Endothelial cell of umbilical vein (primary cell): Measurements from ENCODE around the gene SRGAP1. TPM values are rescaled to one million over a fixed set of nuclear protein-coding genes. Genes with fewer than 3 reads are reported as not detected.

Source experiments
- BruUV-seq: library from RNA; stranded (reverse); fragments of 400-500 nt; replicated peaks from 2 replicates; lab custom pipeline; 2021; lab: Mats Ljungman, UMichigan
- CTCF ChIA-PET: fragments of 300-600, 350-600 bp; sonication (Branson Sonifier 250); formaldehyde crosslinking; loops from one replicate; lab custom pipeline; 2021; ENCODE audit warnings: antibody characterized with exemption, inconsistent platforms; lab: Charles Lee
- POLR2A ChIA-PET: fragments of 300-600, 350-600 bp; sonication (Branson Sonifier 250); formaldehyde crosslinking; loops from one replicate; lab custom pipeline; 2021; ENCODE audit warnings: antibody characterized with exemption, inconsistent platforms; lab: Charles Lee
- DNase-seq: peaks from one replicate; pipeline ENCODE4 v3.0.0-alpha.2; 2011; ENCODE audit warnings: low read depth, low spot score
- FAIRE-seq: peaks from 2 replicates; lab custom pipeline; 2011; peaks lifted over from hg19 to GRCh38; lab: Jason Lieb, UNC
- H2AFZ ChIP-seq: 2 replicates; pipeline ENCODE4 v1.6.0; 2012; ENCODE audit warnings: low read depth, low read length, control low read depth, inconsistent platforms
- H3K27ac ChIP-seq: 2 replicates; pipeline ENCODE4 v1.5.1; 2011; ENCODE audit warnings: low read depth, mild to moderate bottlenecking, control low read depth, low read length, moderate library complexity; ENCODE audit not compliant: insufficient read depth
- H3K27me3 ChIP-seq, 2 experiments: 2 replicates each; pipeline versions ENCODE4 v1.6.0 to v1.6.1; 2011; ENCODE audit warnings: low read length in 2 of 2, mixed read lengths in 1 of 2; ENCODE audit not compliant: control insufficient read depth in 2 of 2, insufficient read depth in 2 of 2
- H3K36me3 ChIP-seq, 2 experiments: 2 replicates in 1 of 2; 3 replicates in 1 of 2; pipeline ENCODE4 v1.5.1; 2011; ENCODE audit warnings: low read length in 2 of 2, mild to moderate bottlenecking in 1 of 2, moderate library complexity in 1 of 2; ENCODE audit not compliant: control insufficient read depth in 2 of 2, insufficient read depth in 2 of 2; ENCODE audit errors: extremely low read depth in 1 of 2
- H3K4me1 ChIP-seq: 3 replicates; pipeline ENCODE4 v1.5.1; 2011; ENCODE audit warnings: mild to moderate bottlenecking, low read length; ENCODE audit not compliant: control insufficient read depth, insufficient read depth; ENCODE audit errors: extremely low read depth
- H3K4me2 ChIP-seq: 2 replicates; pipeline ENCODE4 v1.6.1; 2011; ENCODE audit warnings: low read length, control low read depth, mixed read lengths; ENCODE audit not compliant: insufficient read depth
- H3K4me3 ChIP-seq, 3 experiments: fragments of 200-600 bp in 1 of 3; sonication (generic), shearing (Covaris generic) in 1 of 3; replicated peaks in 1 of 3; 2 replicates each; pipeline ENCODE4 v1.5.1; 2011 to 2016; ENCODE audit warnings: control low read depth in 3 of 3, low read length in 3 of 3, mild to moderate bottlenecking in 2 of 3, inconsistent platforms in 1 of 3, low read depth in 1 of 3, moderate library complexity in 1 of 3; ENCODE audit not compliant: insufficient read depth in 1 of 3
- H3K79me2 ChIP-seq: 2 replicates; pipeline ENCODE4 v1.6.0; 2012; ENCODE audit warnings: low read length, inconsistent platforms; ENCODE audit not compliant: control insufficient read depth, insufficient read depth
- H3K9ac ChIP-seq: replicated peaks from 2 replicates; pipeline ENCODE3; 2011; ENCODE audit warnings: low read length, control low read depth; ENCODE audit not compliant: insufficient read depth; ENCODE audit errors: extremely low read depth
- H3K9me1 ChIP-seq: replicated peaks from 3 replicates; pipeline ENCODE4 v1.6.0; 2011; ENCODE audit warnings: mild to moderate bottlenecking, low read length; ENCODE audit not compliant: control insufficient read depth, insufficient read depth; ENCODE audit errors: extremely low read depth
- H3K9me3 ChIP-seq: replicated peaks from 2 replicates; pipeline ENCODE4 v1.5.1; 2012; ENCODE audit warnings: low read length, inconsistent platforms; ENCODE audit not compliant: control insufficient read depth, insufficient read depth
- H4K20me1 ChIP-seq: replicated peaks from 2 replicates; pipeline ENCODE3; 2011; ENCODE audit warnings: mild to moderate bottlenecking, low read length; ENCODE audit not compliant: control insufficient read depth, insufficient read depth; ENCODE audit errors: extremely low read depth
- CTCF ChIP-seq, 2 donors: IDR thresholded peaks; 1 replicate in 1 of 2; 2 replicates in 1 of 2; pipeline ENCODE4 v1.5.1; 2011; ENCODE audit warnings: low read length in 2 of 2, mild to moderate bottlenecking in 2 of 2, moderate library complexity in 2 of 2, control low read depth in 1 of 2, inconsistent platforms in 1 of 2, low read depth in 1 of 2; ENCODE audit not compliant: insufficient read depth in 1 of 2; ENCODE audit errors: extremely low read depth in 1 of 2
- EZH2 ChIP-seq: IDR thresholded peaks from 2 replicates; pipeline ENCODE4 v1.6.1; 2012; ENCODE audit warnings: borderline replicate concordance, low read depth, mild to moderate bottlenecking, moderate library complexity, low read length, inconsistent platforms; ENCODE audit not compliant: severe bottlenecking
- FOS ChIP-seq: IDR thresholded peaks from 2 replicates; pipeline ENCODE4 v1.6.1; 2011; ENCODE audit warnings: mild to moderate bottlenecking, low read length, moderate library complexity, borderline replicate concordance; ENCODE audit not compliant: insufficient read depth
- GATA2 ChIP-seq: IDR thresholded peaks from 2 replicates; pipeline ENCODE4 v1.7.0; 2011; ENCODE audit warnings: low read depth, mild to moderate bottlenecking, moderate library complexity, mixed read lengths, low read length; ENCODE audit not compliant: insufficient read length, insufficient read depth
- JUN ChIP-seq: IDR thresholded peaks from 2 replicates; pipeline ENCODE4 v1.6.1; 2011; ENCODE audit warnings: borderline replicate concordance, low read depth; ENCODE audit not compliant: insufficient read length, insufficient read depth
- MYC ChIP-seq: IDR thresholded peaks from one replicate; pipeline ENCODE4 v1.6.1; 2011; ENCODE audit warnings: mild to moderate bottlenecking, low read depth, low read length
- POLR2A ChIP-seq: IDR thresholded peaks from 2 replicates; pipeline ENCODE4 v1.6.1; 2012; ENCODE audit warnings: low read depth, mild to moderate bottlenecking, control low read depth, low read length
- POLR2AphosphoS5 ChIP-seq: IDR thresholded peaks from 2 replicates; pipeline ENCODE4 v1.6.1; 2012; ENCODE audit warnings: low read depth, mild to moderate bottlenecking, control low read depth, low read length, moderate library complexity; ENCODE audit not compliant: insufficient read depth
- dilution Hi-C: fragments of 300-500 bp; cut with MboI; formaldehyde crosslinking; loops from one replicate; pipeline ENCODE4 v1.15.0; 2019; ENCODE audit warnings: low sequenced_read_pairs; ENCODE audit not compliant: extremely low pct_ligation_motif_present
- intact Hi-C: fragments of 100-400 bp; cut with micrococcal nuclease; formaldehyde crosslinking; loops from one replicate; pipeline ENCODE4 v1.10.0; 2022
- polyA plus RNA-seq, 4 experiments: library from polyadenylated mRNA; depleted of rRNA in 3 of 4; stranded (reverse) in 3 of 4; unstranded in 1 of 4; fragments of >200 nt; gene quantifications; 2 replicates each; pipeline versions ENCODE4 v1.2.1 to v1.2.3, GENCODE V29; 2011 to 2012; ENCODE audit warnings: missing spikeins in 1 of 4
- total RNA-seq: library from RNA; stranded (reverse); gene quantifications from 2 replicates; pipeline ENCODE4 v1.2.3, GENCODE V29; 2021
- TF ChIP-seq, protein P1 (sequence below): IDR thresholded peaks from 2 replicates; pipeline ENCODE4 v1.6.1; 2011; ENCODE audit not compliant: insufficient read depth, insufficient read length

Gene SRGAP1
- total and polyA plus RNA-seq, 2 donors (not counting 3 experiments of a cell fraction or from before 2014, with no cell fraction given): 4.9 to 16.3 TPM

GRCh38 chr12:64192644-64193444, 348.3 kb downstream of the SRGAP1 start:
- Histone ChIP-seq H3K9me3 (no peaks in the 10 kb centered on the region), H3K79me2 (no peaks in the 10 kb centered on the region), H2AFZ (no peak overlapping the region), H3K9ac (no peak overlapping the region), H3K27ac (no peak overlapping the region), H3K27me3 (no peaks in the 10 kb centered on the region), H3K9me1 (no peaks in the 10 kb centered on the region), H4K20me1 (no peaks in the 10 kb centered on the region), H3K4me1 (peaks cover 6% of the 10 kb centered on the region), H3K4me2 (no peak overlapping the region), H3K36me3 (no peaks in the 10 kb centered on the region), H3K4me3 (no peak overlapping the region)
- intact Hi-C loops: no loop called here
- BruUV-seq: no TSS peak
- dilution Hi-C loops: no loop called here
- FAIRE-seq: no peak
- no peak for DNase-seq
- CTCF ChIA-PET: no interaction called here
- TF ChIP-seq FOS: no peak
- TF ChIP-seq CTCF (IDR thresholded peaks at IDR 0.05; ENCODE audit: extremely low read depth in 1 of 2, insufficient read depth in 1 of 2, low read depth in 1 of 2, low read length in 2 of 2): no peak
- no peak for TF ChIP-seq POLR2AphosphoS5
- TF ChIP-seq GATA2: no peak
- TF ChIP-seq, protein P1, sequence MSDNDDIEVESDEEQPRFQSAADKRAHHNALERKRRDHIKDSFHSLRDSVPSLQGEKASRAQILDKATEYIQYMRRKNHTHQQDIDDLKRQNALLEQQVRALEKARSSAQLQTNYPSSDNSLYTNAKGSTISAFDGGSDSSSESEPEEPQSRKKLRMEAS: no peak
- no peak for TF ChIP-seq EZH2
- no peak for TF ChIP-seq MYC
- no peak for TF ChIP-seq JUN
- TF ChIP-seq POLR2A: no peak
- POLR2A ChIA-PET: no interaction called here
